HEK293 (cell line): ENCODE data around the gene HPCAL1.

Source experiments
- CTCF ChIA-PET: fragments of 350-600 bp; formaldehyde crosslinking; extraction: SDS; loops from one replicate; lab custom pipeline; 2021; ENCODE audit warnings: antibody characterized with exemption; lab: Yijun Ruan, JAX
- POLR2A ChIA-PET: fragments of 300-600 bp; formaldehyde crosslinking; extraction: SDS; loops from one replicate; lab custom pipeline; 2020; ENCODE audit warnings: antibody characterized with exemption, inconsistent platforms; lab: Yijun Ruan, JAX
- H3K27ac ChIP-seq: fragments of 200-500 bp; sonication (Bioruptor generic); 2 replicates; pipeline ENCODE4 v1.5.1; 2014; ENCODE audit warnings: low read depth, low read length, control low read depth, inconsistent platforms; ENCODE audit errors: extremely low read depth
- H3K36me3 ChIP-seq, 2 experiments: fragments of 200-500 bp in 1 of 2; sonication (Bioruptor generic) in 1 of 2; 1 replicate in 1 of 2; 2 replicates in 1 of 2; pipeline ENCODE4 v1.5.1; 2014 to 2017; ENCODE audit warnings: inconsistent platforms in 2 of 2, low read length in 2 of 2; ENCODE audit not compliant: control insufficient read depth in 2 of 2, insufficient read depth in 1 of 2
- H3K4me1 ChIP-seq: fragments of 200-500 bp; sonication (Bioruptor generic); 2 replicates; pipeline ENCODE4 v1.5.1; 2014; ENCODE audit warnings: mild to moderate bottlenecking, low read length, inconsistent platforms; ENCODE audit not compliant: control insufficient read depth, insufficient read depth
- H3K4me3 ChIP-seq: 2 replicates; pipeline ENCODE4 v1.5.1; 2011; ENCODE audit warnings: low read depth, mild to moderate bottlenecking, control low read depth, low read length, moderate library complexity
- H3K9me3 ChIP-seq: fragments of 200-500 bp; sonication (Bioruptor generic); 2 replicates; pipeline ENCODE4 v1.5.1; 2014; ENCODE audit warnings: low read depth, low read length, inconsistent platforms; ENCODE audit not compliant: control insufficient read depth, insufficient read depth
- BCL11A ChIP-seq: fragments of 450-650 bp; formaldehyde crosslinking; IDR thresholded peaks from 2 replicates; pipeline ENCODE4 v1.5.1; 2016; ENCODE audit warnings: low read depth, missing biosample characterization, missing genetic modification characterization
- HOXC10 ChIP-seq: sonication (generic); formaldehyde crosslinking; IDR thresholded peaks from 2 replicates; pipeline ENCODE4 v1.8.1; 2023; ENCODE audit warnings: mild to moderate bottlenecking, missing genetic modification reagents
- KLF1 ChIP-seq: fragments of 450-650 bp; formaldehyde crosslinking; IDR thresholded peaks from 2 replicates; pipeline ENCODE4 v1.5.1; 2016; ENCODE audit warnings: missing biosample characterization, missing genetic modification characterization
- REPIN1 ChIP-seq: fragments of 450-650 bp; formaldehyde crosslinking; IDR thresholded peaks from 2 replicates; pipeline ENCODE4 v1.5.1; 2017; ENCODE audit warnings: missing biosample characterization, missing genetic modification characterization, low read depth
- ZBTB8A ChIP-seq: fragments of 450-650 bp; formaldehyde crosslinking; IDR thresholded peaks from 2 replicates; pipeline ENCODE4 v1.5.1; 2016; ENCODE audit warnings: missing biosample characterization, missing genetic modification characterization
- ZFHX2 ChIP-seq: fragments of 450-650 bp; formaldehyde crosslinking; conservative IDR thresholded peaks from 2 replicates; pipeline ENCODE4 v1.5.1; 2016; ENCODE audit warnings: missing biosample characterization, missing genetic modification characterization
- ZNF514 ChIP-seq: fragments of 450-650 bp; formaldehyde crosslinking; IDR thresholded peaks from 2 replicates; pipeline ENCODE4 v1.5.1; 2016; ENCODE audit warnings: missing biosample characterization, missing genetic modification characterization
- ZNF600 ChIP-seq: fragments of 450-650 bp; formaldehyde crosslinking; IDR thresholded peaks from 2 replicates; pipeline ENCODE4 v1.5.1; 2016; ENCODE audit warnings: missing biosample characterization, missing genetic modification characterization
- ZNF623 ChIP-seq: fragments of 450-650 bp; formaldehyde crosslinking; IDR thresholded peaks from 2 replicates; pipeline ENCODE4 v1.5.1; 2016; ENCODE audit warnings: missing biosample characterization, missing genetic modification characterization
- ZNF747 ChIP-seq: fragments of 450-650 bp; formaldehyde crosslinking; IDR thresholded peaks from 2 replicates; pipeline ENCODE4 v1.5.1; 2016; ENCODE audit warnings: missing biosample characterization, missing genetic modification characterization
- ZNF792 ChIP-seq: fragments of 450-650 bp; formaldehyde crosslinking; IDR thresholded peaks from 2 replicates; pipeline ENCODE4 v1.5.1; 2016; ENCODE audit warnings: missing biosample characterization, missing genetic modification characterization
- TF ChIP-seq, protein P1 (sequence below): fragments of 450-650 bp; formaldehyde crosslinking; IDR thresholded peaks from 2 replicates; pipeline ENCODE4 v1.5.1; 2016; ENCODE audit warnings: missing biosample characterization, missing genetic modification characterization
- TF ChIP-seq, protein P2 (sequence below): fragments of 450-650 bp; formaldehyde crosslinking; IDR thresholded peaks from 2 replicates; pipeline ENCODE4 v1.5.1; 2016; ENCODE audit warnings: missing biosample characterization, missing genetic modification characterization, borderline replicate concordance
- TF ChIP-seq, protein P3 (sequence below): fragments of 450-650 bp; formaldehyde crosslinking; IDR thresholded peaks from 2 replicates; pipeline ENCODE4 v1.5.1; 2017; ENCODE audit warnings: missing biosample characterization, missing genetic modification characterization

The HPCAL1 gene

DNA sequence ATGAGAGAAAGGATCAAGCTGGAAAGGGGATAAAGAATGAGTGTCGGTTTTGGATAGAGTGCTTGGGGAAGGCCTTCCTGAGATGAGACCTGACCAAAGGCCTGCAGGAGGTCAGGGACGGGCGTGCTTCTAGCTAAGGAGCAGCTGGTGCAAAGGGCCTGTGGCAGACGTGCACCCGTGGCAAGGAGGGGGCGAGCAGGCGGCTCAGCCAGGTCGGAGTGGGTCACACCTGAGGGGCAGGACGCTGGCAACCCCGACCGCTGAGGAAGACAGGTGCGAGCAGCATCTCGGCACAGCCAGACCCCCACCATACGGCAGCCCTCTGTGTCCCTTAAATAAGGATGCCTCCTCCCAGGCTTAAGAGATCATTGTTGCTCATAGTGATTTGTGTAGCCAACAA lies 97.3 kb downstream of the HPCAL1 start:
- ChIA-PET CTCF (interaction anchor here (1.2 kb wide), 1 partner anchor 9 kb away, joined by 4 read pairs; no protein-coding TSS in a partner anchor), POLR2A (no interaction called here)
- Histone ChIP-seq H3K36me3 (no peaks in the 10 kb centered on the region), H3K9me3 (no peaks in the 10 kb centered on the region), H3K4me3 (no peak overlapping the region), H3K4me1 (no peaks in the 10 kb centered on the region), H3K27ac (no peak overlapping the region)
- TF ChIP-seq ZNF514 (no peak), ZNF623 (tag by site-specific recombination) (peak; percentile 78)

DNA sequence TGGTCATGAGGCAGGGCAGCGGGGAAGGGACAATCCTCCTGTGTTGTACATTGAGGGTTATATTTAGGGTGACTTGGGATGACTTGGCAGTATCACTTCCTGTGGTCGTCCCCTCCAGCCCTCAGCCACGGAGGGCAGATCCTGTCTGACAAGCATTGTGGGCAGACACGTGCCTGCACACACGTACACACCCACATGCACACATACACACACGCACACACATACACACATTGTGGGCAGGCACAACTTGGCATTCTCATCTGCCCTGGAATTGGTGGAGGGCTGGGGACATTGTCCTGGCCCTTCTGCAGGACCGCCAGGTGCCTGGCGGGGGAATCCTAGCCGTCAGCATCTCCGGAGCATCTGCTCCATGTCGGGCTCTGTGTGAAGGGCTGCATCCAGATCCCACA lies 97.9 kb downstream of the HPCAL1 start:
- no peak overlapping the region for H3K27ac ChIP-seq

DNA sequence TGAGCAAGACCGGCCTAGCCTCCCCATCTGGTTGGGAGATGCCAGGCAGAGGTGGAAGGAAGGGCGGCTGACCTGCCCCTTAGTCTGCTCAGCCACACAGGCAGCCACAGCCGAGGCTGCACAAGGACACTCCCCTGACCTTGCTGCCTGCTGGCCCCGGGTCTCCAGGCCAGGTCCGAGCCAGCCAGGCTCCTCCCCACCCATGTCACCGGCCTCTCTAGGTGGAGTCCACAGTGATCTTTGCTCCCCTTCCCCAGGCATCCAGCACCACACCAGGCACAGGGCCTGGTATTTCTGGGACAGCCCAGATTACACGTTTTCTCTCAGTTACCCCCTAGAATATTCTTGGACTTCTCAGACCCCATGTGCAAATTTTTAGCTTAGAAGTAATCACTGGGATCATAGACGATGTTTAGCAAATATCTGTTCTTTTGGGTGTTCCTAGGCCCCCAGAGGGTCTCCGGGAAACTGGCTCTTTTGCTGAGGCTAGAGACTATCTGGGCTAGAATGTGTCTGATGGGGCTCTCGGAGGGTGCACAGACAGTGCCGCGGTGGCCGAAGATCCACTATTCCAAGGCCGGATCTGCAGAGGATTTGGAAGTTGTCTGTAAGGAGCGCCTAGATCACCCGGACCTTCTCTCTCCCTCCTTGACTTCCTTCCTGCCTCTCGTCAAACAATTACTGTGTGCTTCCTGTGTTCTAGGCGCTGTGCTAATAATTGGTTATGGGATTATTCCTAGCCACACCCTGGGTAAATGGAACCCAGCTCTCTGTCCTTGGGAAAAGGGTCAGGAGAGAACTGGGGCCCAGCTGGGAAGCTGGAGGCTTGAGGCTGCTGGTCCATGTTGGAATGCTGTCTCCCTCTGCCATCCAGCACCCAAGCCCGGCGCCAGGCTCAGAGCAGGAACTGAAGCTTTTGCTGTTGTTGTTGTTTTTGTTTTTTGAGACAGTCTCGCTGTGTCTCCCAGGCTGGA lies 98.6 kb downstream of the HPCAL1 start:
- no peak overlapping the region for H3K27ac ChIP-seq
- CTCF ChIA-PET, result no interaction called here
- TF ChIP-seq, protein P1, sequence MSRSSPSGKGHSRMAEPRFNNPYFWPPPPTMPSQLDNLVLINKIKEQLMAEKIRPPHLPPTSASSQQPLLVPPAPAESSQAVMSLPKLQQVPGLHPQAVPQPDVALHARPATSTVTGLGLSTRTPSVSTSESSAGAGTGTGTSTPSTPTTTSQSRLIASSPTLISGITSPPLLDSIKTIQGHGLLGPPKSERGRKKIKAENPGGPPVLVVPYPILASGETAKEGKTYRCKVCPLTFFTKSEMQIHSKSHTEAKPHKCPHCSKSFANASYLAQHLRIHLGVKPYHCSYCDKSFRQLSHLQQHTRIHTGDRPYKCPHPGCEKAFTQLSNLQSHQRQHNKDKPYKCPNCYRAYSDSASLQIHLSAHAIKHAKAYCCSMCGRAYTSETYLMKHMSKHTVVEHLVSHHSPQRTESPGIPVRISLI (tag by site-specific recombination), result no peak
- TF ChIP-seq REPIN1, result no peak
- TF ChIP-seq HOXC10 (CRISPR knock-in tag), result no peak
- no peak for TF ChIP-seq KLF1
- no peak for TF ChIP-seq ZNF747 (tag by site-specific recombination)
- TF ChIP-seq, all 188 proteins: peak for 0
- POLR2A ChIA-PET, result no interaction called here
- Histone ChIP-seq H3K36me3 (no peaks in the 10 kb centered on the region), H3K4me1 (no peaks in the 10 kb centered on the region), H3K9me3 (no peaks in the 10 kb centered on the region), H3K4me3 (no peak overlapping the region)

More for the DNA sequence above, 97.9 kb downstream of the HPCAL1 start:
- TF ChIP-seq ZNF792 (no peak), ZFHX2 (no peak), BCL11A (tag by site-specific recombination) (no peak), ZBTB8A (tag by site-specific recombination) (no peak), ZNF600 (no peak)
- TF ChIP-seq, protein P2, sequence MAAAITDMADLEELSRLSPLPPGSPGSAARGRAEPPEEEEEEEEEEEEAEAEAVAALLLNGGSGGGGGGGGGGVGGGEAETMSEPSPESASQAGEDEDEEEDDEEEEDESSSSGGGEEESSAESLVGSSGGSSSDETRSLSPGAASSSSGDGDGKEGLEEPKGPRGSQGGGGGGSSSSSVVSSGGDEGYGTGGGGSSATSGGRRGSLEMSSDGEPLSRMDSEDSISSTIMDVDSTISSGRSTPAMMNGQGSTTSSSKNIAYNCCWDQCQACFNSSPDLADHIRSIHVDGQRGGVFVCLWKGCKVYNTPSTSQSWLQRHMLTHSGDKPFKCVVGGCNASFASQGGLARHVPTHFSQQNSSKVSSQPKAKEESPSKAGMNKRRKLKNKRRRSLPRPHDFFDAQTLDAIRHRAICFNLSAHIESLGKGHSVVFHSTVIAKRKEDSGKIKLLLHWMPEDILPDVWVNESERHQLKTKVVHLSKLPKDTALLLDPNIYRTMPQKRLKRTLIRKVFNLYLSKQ (tag by site-specific recombination), result no peak
- TF ChIP-seq, protein P3, sequence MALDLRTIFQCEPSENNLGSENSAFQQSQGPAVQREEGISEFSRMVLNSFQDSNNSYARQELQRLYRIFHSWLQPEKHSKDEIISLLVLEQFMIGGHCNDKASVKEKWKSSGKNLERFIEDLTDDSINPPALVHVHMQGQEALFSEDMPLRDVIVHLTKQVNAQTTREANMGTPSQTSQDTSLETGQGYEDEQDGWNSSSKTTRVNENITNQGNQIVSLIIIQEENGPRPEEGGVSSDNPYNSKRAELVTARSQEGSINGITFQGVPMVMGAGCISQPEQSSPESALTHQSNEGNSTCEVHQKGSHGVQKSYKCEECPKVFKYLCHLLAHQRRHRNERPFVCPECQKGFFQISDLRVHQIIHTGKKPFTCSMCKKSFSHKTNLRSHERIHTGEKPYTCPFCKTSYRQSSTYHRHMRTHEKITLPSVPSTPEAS (tag by site-specific recombination), result no peak
- TF ChIP-seq, all 188 proteins: peak for 0
- Histone ChIP-seq H3K9me3 (no peaks in the 10 kb centered on the region), H3K4me3 (no peak overlapping the region), H3K36me3 (no peaks in the 10 kb centered on the region), H3K4me1 (no peaks in the 10 kb centered on the region)
- CTCF ChIA-PET, result interaction anchor here (1.2 kb wide), 1 partner anchor 8 kb away, joined by 4 read pairs; no protein-coding TSS in a partner anchor
- POLR2A ChIA-PET, result no interaction called here
